Brain microvascular endothelial cell (primary cell): ENCODE results near the gene CD247.
"Not testable (repeated sequence)": the region's sequence is repeated elsewhere in the genome, so short reads cannot be mapped to it uniquely, and the experiment has no call there.

Source experiments
- DNase-seq: peaks from one replicate; pipeline ENCODE4 v3.0.0-alpha.2; 2020
- H3K27ac ChIP-seq: fragments of 250-450 bp; sonication (Bioruptor Pico); 2 replicates; pipeline ENCODE4 v1.5.1; 2020; ENCODE audit warnings: mild to moderate bottlenecking, moderate library complexity
- H3K27me3 ChIP-seq: fragments of 250-450 bp; sonication (Bioruptor Pico); replicated peaks from 2 replicates; pipeline ENCODE4 v1.5.1; 2020; ENCODE audit warnings: mild to moderate bottlenecking
- H3K36me3 ChIP-seq: fragments of 250-450 bp; sonication (Bioruptor Pico); replicated peaks from 2 replicates; pipeline ENCODE4 v1.5.1; 2020; ENCODE audit warnings: mild to moderate bottlenecking
- H3K4me3 ChIP-seq: 2 replicates; pipeline ENCODE4 v1.5.1; 2011; ENCODE audit warnings: low read depth, mild to moderate bottlenecking, control low read depth, low read length, moderate library complexity
- CTCF ChIP-seq: IDR thresholded peaks from 2 replicates; pipeline ENCODE4 v1.5.1; 2011; ENCODE audit warnings: low read depth, mild to moderate bottlenecking, moderate library complexity, low read length, control low read depth, inconsistent platforms; ENCODE audit errors: missing control alignments
- in situ Hi-C: cut with HindIII; loops from 2 replicates; pipeline ENCODE4 v1.10.0; 2017; ENCODE audit warnings: low sequenced_read_pairs, low pct_ligation_motif_present

The CD247 gene

GRCh38 chr1:167563579-167564246, 45.4 kb upstream of the CD247 start:
- Histone ChIP-seq H3K36me3 (no peaks in the 10 kb centered on the region), H3K27me3 (no peaks in the 10 kb centered on the region), H3K27ac (no peak overlapping the region), H3K4me3 (no peak overlapping the region)
- in situ Hi-C loops, result no loop called here
- TF ChIP-seq CTCF, result no peak
- no peak for DNase-seq

- Histone ChIP-seq H3K27ac (no peak overlapping the region), H3K27me3 (no peaks in the 10 kb centered on the region), H3K36me3 (no peaks in the 10 kb centered on the region), H3K4me3 (no peak overlapping the region)
- TF ChIP-seq CTCF, result no peak
- in situ Hi-C loops, result no loop called here
- no peak for DNase-seq
Measured at GRCh38 chr1:167562702-167563101, 44.4 kb upstream of the CD247 start.

GRCh38 chr1:167561753-167562152, 43.4 kb upstream of the CD247 start:
- in situ Hi-C loops, result no loop called here
- Histone ChIP-seq H3K36me3 (no peaks in the 10 kb centered on the region), H3K4me3 (no peak overlapping the region), H3K27me3 (no peaks in the 10 kb centered on the region), H3K27ac (no peak overlapping the region)
- no peak for DNase-seq
- TF ChIP-seq CTCF, result no peak

- Histone ChIP-seq H3K4me3 (no peak overlapping the region), H3K36me3 (no peaks in the 10 kb centered on the region), H3K27ac (no peak overlapping the region), H3K27me3 (no peaks in the 10 kb centered on the region)
- in situ Hi-C loops, result no loop called here
- TF ChIP-seq CTCF, result peak; percentile 88
- peak; percentile 79 for DNase-seq
Measured at GRCh38 chr1:167555971-167556714, 37.8 kb upstream of the CD247 start.

- H3K27ac ChIP-seq, in situ Hi-C loops, H3K36me3 ChIP-seq, DNase-seq, H3K27me3 ChIP-seq, H3K4me3 ChIP-seq: not testable (repeated sequence)
Measured at GRCh38 chr1:167555072-167555471, 36.7 kb upstream of the CD247 start.

- TF ChIP-seq CTCF, result no peak
- in situ Hi-C loops, result no loop called here
- DNase-seq, result no peak
- Histone ChIP-seq H3K27me3 (no peaks in the 10 kb centered on the region), H3K4me3 (peak overlapping the region; percentile 61), H3K36me3 (no peaks in the 10 kb centered on the region), H3K27ac (no peak overlapping the region)
Measured at GRCh38 chr1:167554028-167554779, 35.9 kb upstream of the CD247 start.
